PC-3 (cell line): ENCODE data around the gene SENP8. TPM values are rescaled to one million over a fixed set of nuclear protein-coding genes. Genes with fewer than 3 reads are reported as not detected.

Experiments used
- ATAC-seq: fragments of 200-7000 bp; cut with Tn5 transposase; 2 replicates; pipeline ENCODE4 v1.9.1; 2020; ENCODE audit warnings: mild to moderate bottlenecking, moderate library complexity
- BruUV-seq: library from RNA; stranded (reverse); fragments of 400-500 nt; replicated peaks from 2 replicates; lab custom pipeline; 2021; lab: Mats Ljungman, UMichigan
- CTCF ChIA-PET: fragments of 300-600 bp; sonication (Branson Sonifier 250); formaldehyde crosslinking; loops from one replicate; lab custom pipeline; 2022; ENCODE audit warnings: antibody characterized with exemption; lab: Charles Lee
- POLR2A ChIA-PET: fragments of 300-600 bp; sonication (Branson Sonifier 250); formaldehyde crosslinking; loops from one replicate; lab custom pipeline; 2022; ENCODE audit warnings: antibody characterized with exemption; ENCODE audit not compliant: unreplicated experiment; lab: Charles Lee
- DNase-seq: peaks from one replicate; pipeline ENCODE4 v3.0.0-alpha.2; 2015
- H2AFZ ChIP-seq: fragments of 300-600 bp; sonication (generic); 2 replicates; pipeline ENCODE4 v1.6.0; 2016; ENCODE audit warnings: antibody characterized with exemption, low read length
- H3F3A ChIP-seq: fragments of 300-600 bp; sonication (generic); one replicate; pipeline ENCODE4 v1.6.0; 2017; ENCODE audit warnings: antibody characterized with exemption, low read length, control low read depth, mild to moderate bottlenecking; ENCODE audit not compliant: unreplicated experiment
- H3K27ac ChIP-seq: fragments of 300-600 bp; sonication (generic); 2 replicates; pipeline ENCODE4 v1.5.1; 2016; ENCODE audit warnings: mild to moderate bottlenecking, low read length
- H3K27me3 ChIP-seq: fragments of 300-600 bp; sonication (generic); 2 replicates; pipeline ENCODE4 v1.6.1; 2016; ENCODE audit warnings: low read length, mixed read lengths
- H3K36me3 ChIP-seq: fragments of 300-600 bp; sonication (generic); 2 replicates; pipeline ENCODE4 v1.6.1; 2016; ENCODE audit warnings: low read depth, mixed run types, low read length, mixed read lengths
- H3K4me1 ChIP-seq: fragments of 300-600 bp; sonication (generic); 2 replicates; pipeline ENCODE4 v1.5.1; 2016; ENCODE audit warnings: low read length; ENCODE audit not compliant: insufficient read depth
- H3K4me2 ChIP-seq: fragments of 300-600 bp; sonication (generic); 2 replicates; pipeline ENCODE4 v1.6.0; 2016; ENCODE audit warnings: low read length
- H3K4me3 ChIP-seq: fragments of 300-600 bp; sonication (generic); 2 replicates; pipeline ENCODE4 v1.5.1; 2016; ENCODE audit warnings: mild to moderate bottlenecking, low read length, mixed read lengths
- H3K79me2 ChIP-seq: fragments of 300-600 bp; sonication (generic); 2 replicates; pipeline ENCODE4 v1.6.1; 2017; ENCODE audit warnings: low read length, mixed read lengths
- H3K9ac ChIP-seq: fragments of 300-600 bp; sonication (generic); 2 replicates; pipeline ENCODE4 v1.6.0; 2016; ENCODE audit warnings: mild to moderate bottlenecking, low read length
- H3K9me2 ChIP-seq: fragments of 300-600 bp; sonication (generic); replicated peaks from 2 replicates; pipeline ENCODE4 v1.6.1; 2016; ENCODE audit warnings: mixed run types, low read length, mixed read lengths
- H3K9me3 ChIP-seq: fragments of 300-600 bp; sonication (generic); 2 replicates; pipeline ENCODE4 v1.6.1; 2016; ENCODE audit warnings: low read length, mixed read lengths
- H4K20me1 ChIP-seq: fragments of 300-600 bp; sonication (generic); 2 replicates; pipeline ENCODE4 v1.6.1; 2016; ENCODE audit warnings: low read length, mixed read lengths
- CTCF ChIP-seq: fragments of 300-600 bp; sonication (generic); conservative IDR thresholded peaks from 2 replicates; pipeline ENCODE4 v1.5.1; 2017; ENCODE audit warnings: antibody characterized with exemption, low read depth, mild to moderate bottlenecking, low read length
- EZH2 ChIP-seq: fragments of 300-600 bp; sonication (generic); IDR thresholded peaks from one replicate; pipeline ENCODE4 v1.6.1; 2017; ENCODE audit warnings: antibody characterized with exemption, mild to moderate bottlenecking, low read length; ENCODE audit not compliant: unreplicated experiment
- EZH2phosphoT487 ChIP-seq: fragments of 300-600 bp; sonication (generic); IDR thresholded peaks from 2 replicates; pipeline ENCODE4 v1.6.1; 2018; ENCODE audit warnings: mild to moderate bottlenecking, antibody characterized with exemption, low read length, borderline replicate concordance
- intact Hi-C: fragments of 100-400 bp; cut with micrococcal nuclease; formaldehyde crosslinking; loops from 2 replicates; pipeline ENCODE4 v1.9.0; 2023
- total RNA-seq: library from RNA; depleted of rRNA; stranded (reverse); fragments of >200 nt; gene quantifications from 2 replicates; pipeline ENCODE4 v1.2.3, GENCODE V29; 2014

Gene SENP8
- total RNA-seq, 1 experiment from 2014 or later = 4.2 TPM

- Histone ChIP-seq H3K4me1 (no peaks in the 10 kb centered on the region), H3K36me3 (no peaks in the 10 kb centered on the region), H3K27me3 (no peaks in the 10 kb centered on the region), H3K4me2 (no peak overlapping the region), H3K79me2 (no peaks in the 10 kb centered on the region), H3K4me3 (no peak overlapping the region), H3K9me3 (no peaks in the 10 kb centered on the region), H4K20me1 (no peaks in the 10 kb centered on the region), H3K9me2 (no peaks in the 10 kb centered on the region), H3K27ac (no peak overlapping the region), H3K9ac (no peak overlapping the region), H3F3A (no peaks in the 10 kb centered on the region), H2AFZ (no peak overlapping the region)
- POLR2A ChIA-PET = no interaction called here
- DNase-seq (no peak), ATAC-seq (no peak)
- CTCF ChIA-PET = no interaction called here
- TF ChIP-seq EZH2 (no peak), EZH2phosphoT487 (no peak), CTCF (no peak)
- BruUV-seq = no TSS peak
- intact Hi-C loops = no loop called here
Observed at GRCh38 chr15:72176743-72177142, 58.5 kb downstream of the SENP8 start.

GRCh38 chr15:72178976-72179585, 60.9 kb downstream of the SENP8 start:
- CTCF ChIA-PET = no interaction called here
- Histone ChIP-seq H3F3A (no peaks in the 10 kb centered on the region), H3K9ac (no peak overlapping the region), H3K27ac (no peak overlapping the region), H3K4me2 (no peak overlapping the region), H3K79me2 (no peaks in the 10 kb centered on the region), H3K4me1 (peaks cover 5% of the 10 kb centered on the region; the same call in 1 of the 2 replicates), H3K36me3 (no peaks in the 10 kb centered on the region), H3K9me2 (no peaks in the 10 kb centered on the region), H3K4me3 (no peak overlapping the region), H2AFZ (no peak overlapping the region), H3K27me3 (no peaks in the 10 kb centered on the region), H3K9me3 (no peaks in the 10 kb centered on the region), H4K20me1 (no peaks in the 10 kb centered on the region)
- TF ChIP-seq EZH2 (no peak), EZH2phosphoT487 (no peak), CTCF (no peak)
- no TSS peak for BruUV-seq
- intact Hi-C loops = no loop called here
- POLR2A ChIA-PET = no interaction called here
- ATAC-seq (no peak), DNase-seq (no peak)

- no TSS peak for BruUV-seq
- no peaks in the 10 kb centered on the region for H3K9me3 ChIP-seq
- no peak for DNase-seq
- no peak overlapping the region for H3K27ac ChIP-seq
- H4K20me1 ChIP-seq = no peaks in the 10 kb centered on the region
- H3K9me2 ChIP-seq = no peaks in the 10 kb centered on the region
- no peaks in the 10 kb centered on the region for H3K27me3 ChIP-seq
- ChIA-PET POLR2A (no interaction called here), CTCF (no interaction called here)
- intact Hi-C loops = no loop called here
- H2AFZ ChIP-seq = no peak overlapping the region
- no peaks in the 10 kb centered on the region for H3K36me3 ChIP-seq
- no peak overlapping the region for H3K4me2 ChIP-seq
- peaks cover 11% of the 10 kb centered on the region; the same call in 1 of the 2 replicates for H3K4me1 ChIP-seq
- no peak overlapping the region for H3K9ac ChIP-seq
- H3K4me3 ChIP-seq = no peak overlapping the region
- no peaks in the 10 kb centered on the region for H3K79me2 ChIP-seq
- H3F3A ChIP-seq = no peaks in the 10 kb centered on the region
- TF ChIP-seq EZH2phosphoT487 (no peak), CTCF (no peak), EZH2 (no peak)
- no peak for ATAC-seq
Observed at GRCh38 chr15:72179950-72180581, 61.9 kb downstream of the SENP8 start.
